GM18519 (cell line): ENCODE results near the gene ST6GALNAC4.
A peak's percentile ranks its signal among the peaks of the same experiment; 100 is the strongest.

Experiments
- ATAC-seq: cut with Tn5 transposase; IDR thresholded peaks from one replicate; pipeline ENCODE4 v1.9.1; 2021; ENCODE audit warnings: mild to moderate bottlenecking, moderate library complexity; ENCODE audit not compliant: unreplicated experiment, low FRiP score

The ST6GALNAC4 gene

GRCh38 chr9:127947841-127948710 lies 31.2 kb upstream of the ST6GALNAC4 start:
- ATAC-seq: no peak

GRCh38 chr9:127946728-127947127 lies 29.9 kb upstream of the ST6GALNAC4 start:
- ATAC-seq: no peak

GRCh38 chr9:127945942-127946341 lies 29.1 kb upstream of the ST6GALNAC4 start:
- no peak for ATAC-seq

GRCh38 chr9:127945338-127945737 lies 28.5 kb upstream of the ST6GALNAC4 start:
- no peak for ATAC-seq

GRCh38 chr9:127944586-127945218 lies 27.9 kb upstream of the ST6GALNAC4 start:
- no peak for ATAC-seq

GRCh38 chr9:127943731-127944144 lies 26.9 kb upstream of the ST6GALNAC4 start:
- ATAC-seq: peak; percentile 41

- no peak for ATAC-seq
These were observed 26.3 kb upstream of the ST6GALNAC4 start for GRCh38 chr9:127943011-127943662.

- ATAC-seq: no peak
These were observed 25.6 kb upstream of the ST6GALNAC4 start for GRCh38 chr9:127942216-127943010.

- ATAC-seq: no peak
These were observed 25.0 kb upstream of the ST6GALNAC4 start for GRCh38 chr9:127941961-127942215.

GRCh38 chr9:127941062-127941960 lies 24.5 kb upstream of the ST6GALNAC4 start:
- no peak for ATAC-seq

- ATAC-seq: no peak
These were observed 23.8 kb upstream of the ST6GALNAC4 start for GRCh38 chr9:127940593-127940992.

GRCh38 chr9:127938298-127938690 lies 21.5 kb upstream of the ST6GALNAC4 start:
- no peak for ATAC-seq

GRCh38 chr9:127937388-127938297 lies 20.8 kb upstream of the ST6GALNAC4 start, which contains the start of gene DPM2:
Gene DPM2 (minus strand): TSS chr9:127937854. CDS start chr9:127937820, 34 bp downstream.
- peak; percentile 74 for ATAC-seq

GRCh38 chr9:127937056-127937387 lies 20.2 kb upstream of the ST6GALNAC4 start:
- ATAC-seq: no peak

GRCh38 chr9:127936347-127936852 lies 19.6 kb upstream of the ST6GALNAC4 start:
- ATAC-seq: no peak

- no peak for ATAC-seq
These were observed 19.0 kb upstream of the ST6GALNAC4 start for GRCh38 chr9:127935765-127936221.

GRCh38 chr9:127934986-127935385 lies 18.1 kb upstream of the ST6GALNAC4 start:
- no peak for ATAC-seq

GRCh38 chr9:127934248-127934647 lies 17.4 kb upstream of the ST6GALNAC4 start:
- ATAC-seq: no peak
